Measurements from ENCODE around the gene AMOT. TPM values are rescaled to one million over a fixed set of nuclear protein-coding genes. Genes with fewer than 3 reads are reported as not detected.

AMOT gene
- total and polyA plus RNA-seq, 10 of the 15 experiments (the other 5 are each of a cell fraction or from before 2014, with no cell fraction given): 0.92 to 14.5 (median 2.9) TPM

DNA sequence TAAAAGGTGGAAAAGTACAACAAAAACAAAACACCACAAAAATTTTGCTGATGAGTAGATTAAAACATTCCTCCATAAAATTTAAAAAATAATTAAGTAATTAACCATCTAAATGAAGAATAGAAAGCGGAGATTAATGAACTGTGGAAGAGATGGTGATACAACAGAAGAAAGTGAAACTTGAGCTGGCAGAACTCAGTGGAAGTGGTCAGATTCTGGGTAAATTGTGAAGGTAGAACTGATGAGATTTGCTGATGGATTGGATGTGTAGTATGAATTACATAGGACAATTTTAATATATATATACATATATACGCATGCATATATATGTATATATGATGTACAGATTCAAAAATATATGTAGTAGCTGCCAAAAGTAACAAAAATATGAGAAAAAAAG lies 73.9 kb downstream of the AMOT start:
- no peaks in the 10 kb centered on the region for H4K20me1 ChIP-seq (ENCODE audit: control insufficient read depth, insufficient read depth)
- no peak for ATAC-seq
- TF ChIP-seq CBX5 (IDR thresholded peaks at IDR 0.05; ENCODE audit: low read depth) (no peak), IKZF2 (IDR thresholded peaks at IDR 0.05) (no peak), BCL11A (IDR thresholded peaks at IDR 0.05; ENCODE audit: low read depth, low read length) (no peak), CHD1 (IDR thresholded peaks at IDR 0.05; ENCODE audit: low read depth, low read length) (no peak), TCF7 (IDR thresholded peaks at IDR 0.05; ENCODE audit: borderline replicate concordance) (no peak), YBX1 (IDR thresholded peaks at IDR 0.05) (no peak), YY1 (IDR thresholded peaks at IDR 0.05; ENCODE audit: low read depth, low read length) (no peak), SIN3A (IDR thresholded peaks at IDR 0.05; ENCODE audit: low read depth, low read length) (no peak), RCOR1 (conservative IDR thresholded peaks at IDR 0.05; ENCODE audit: low read depth, low read length) (no peak), STAT1 (conservative IDR thresholded peaks at IDR 0.05) (no peak), HDGF (IDR thresholded peaks at IDR 0.05) (no peak), KDM1A (IDR thresholded peaks at IDR 0.05; ENCODE audit: borderline replicate concordance) (no peak)
- TF ChIP-seq, protein P1, sequence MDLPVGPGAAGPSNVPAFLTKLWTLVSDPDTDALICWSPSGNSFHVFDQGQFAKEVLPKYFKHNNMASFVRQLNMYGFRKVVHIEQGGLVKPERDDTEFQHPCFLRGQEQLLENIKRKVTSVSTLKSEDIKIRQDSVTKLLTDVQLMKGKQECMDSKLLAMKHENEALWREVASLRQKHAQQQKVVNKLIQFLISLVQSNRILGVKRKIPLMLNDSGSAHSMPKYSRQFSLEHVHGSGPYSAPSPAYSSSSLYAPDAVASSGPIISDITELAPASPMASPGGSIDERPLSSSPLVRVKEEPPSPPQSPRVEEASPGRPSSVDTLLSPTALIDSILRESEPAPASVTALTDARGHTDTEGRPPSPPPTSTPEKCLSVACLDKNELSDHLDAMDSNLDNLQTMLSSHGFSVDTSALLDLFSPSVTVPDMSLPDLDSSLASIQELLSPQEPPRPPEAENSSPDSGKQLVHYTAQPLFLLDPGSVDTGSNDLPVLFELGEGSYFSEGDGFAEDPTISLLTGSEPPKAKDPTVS (IDR thresholded peaks at IDR 0.05; ENCODE audit: low read depth, low read length): no peak
- TF ChIP-seq, protein P2, sequence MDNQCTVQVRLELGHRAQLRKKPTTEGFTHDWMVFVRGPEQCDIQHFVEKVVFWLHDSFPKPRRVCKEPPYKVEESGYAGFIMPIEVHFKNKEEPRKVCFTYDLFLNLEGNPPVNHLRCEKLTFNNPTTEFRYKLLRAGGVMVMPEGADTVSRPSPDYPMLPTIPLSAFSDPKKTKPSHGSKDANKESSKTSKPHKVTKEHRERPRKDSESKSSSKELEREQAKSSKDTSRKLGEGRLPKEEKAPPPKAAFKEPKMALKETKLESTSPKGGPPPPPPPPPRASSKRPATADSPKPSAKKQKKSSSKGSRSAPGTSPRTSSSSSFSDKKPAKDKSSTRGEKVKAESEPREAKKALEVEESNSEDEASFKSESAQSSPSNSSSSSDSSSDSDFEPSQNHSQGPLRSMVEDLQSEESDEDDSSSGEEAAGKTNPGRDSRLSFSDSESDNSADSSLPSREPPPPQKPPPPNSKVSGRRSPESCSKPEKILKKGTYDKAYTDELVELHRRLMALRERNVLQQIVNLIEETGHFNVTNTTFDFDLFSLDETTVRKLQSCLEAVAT (IDR thresholded peaks at IDR 0.05): no peak
- H3K9me3 ChIP-seq (replicated peaks; ENCODE audit: control insufficient read depth, insufficient read depth, low read length): no peaks in the 10 kb centered on the region
- H3K9ac ChIP-seq (ENCODE audit: control insufficient read depth, insufficient read depth, low read length): no peak overlapping the region
- H3K79me2 ChIP-seq (ENCODE audit: control insufficient read depth, insufficient read depth, low read length): no peaks in the 10 kb centered on the region
- FAIRE-seq: no peak
- no peak for DNase-seq (ENCODE audit: low read depth, low spot score)
- no peaks in the 10 kb centered on the region for H3K4me1 ChIP-seq (ENCODE audit: control insufficient read depth, insufficient read depth, low read length)
- CTCF ChIA-PET: interaction anchor here (1.6 kb wide), 1 partner anchor 174 kb away, joined by 3 read pairs; no protein-coding TSS in a partner anchor
- 91% methylated on average over 2 of the region's 2 CpGs for WGBS (ENCODE audit: insufficient coverage, insufficient replicate concordance, low lambda C conversion rate, missing lambda C conversion rate)
- POLR2A ChIA-PET: no interaction called here
- SMC1A ChIA-PET (ENCODE audit: uncharacterized antibody, unreplicated experiment): no interaction called here
- intact Hi-C loops (cut with micrococcal nuclease; ENCODE audit: unreplicated experiment) (loop anchor here (10.0 kb wide), 1 partner anchor 68 kb away; no protein-coding TSS in a partner anchor), in situ Hi-C loops (cut with MboI) (no loop called here)
- no peak overlapping the region for H3K4me3 ChIP-seq
- no peak overlapping the region for H2AFZ ChIP-seq (ENCODE audit: control insufficient read depth, low read depth, low read length)
- H3K27ac ChIP-seq (ENCODE audit: control insufficient read depth, insufficient read depth): no peak overlapping the region
- H3K27me3 ChIP-seq (replicated peaks in 1 of 2; ENCODE audit: control insufficient read depth in 2 of 2, insufficient read depth in 2 of 2, low read length in 1 of 2): no peaks in the 10 kb centered on the region
- H3K36me3 ChIP-seq (ENCODE audit: control insufficient read depth in 2 of 2, insufficient read depth in 2 of 2, low read length in 1 of 2): no peaks in the 10 kb centered on the region
- no TSS peak for BruUV-seq (replicated peaks)
- RAD21 ChIA-PET (ENCODE audit: unreplicated experiment): no interaction called here
- no peak overlapping the region for H3K4me2 ChIP-seq (ENCODE audit: control insufficient read depth, insufficient read depth)
